ENCODE results near the gene GPD2.
"Not testable (repeated sequence)": the region's sequence is repeated elsewhere in the genome, so short reads cannot be mapped to it uniquely, and the experiment has no call there.

Gene GPD2

GRCh38 chr2:156589381-156590079 lies 153.4 kb downstream of the GPD2 start:
- no peak for DNase-seq (ENCODE audit: low read depth, low spot score)

DNA sequence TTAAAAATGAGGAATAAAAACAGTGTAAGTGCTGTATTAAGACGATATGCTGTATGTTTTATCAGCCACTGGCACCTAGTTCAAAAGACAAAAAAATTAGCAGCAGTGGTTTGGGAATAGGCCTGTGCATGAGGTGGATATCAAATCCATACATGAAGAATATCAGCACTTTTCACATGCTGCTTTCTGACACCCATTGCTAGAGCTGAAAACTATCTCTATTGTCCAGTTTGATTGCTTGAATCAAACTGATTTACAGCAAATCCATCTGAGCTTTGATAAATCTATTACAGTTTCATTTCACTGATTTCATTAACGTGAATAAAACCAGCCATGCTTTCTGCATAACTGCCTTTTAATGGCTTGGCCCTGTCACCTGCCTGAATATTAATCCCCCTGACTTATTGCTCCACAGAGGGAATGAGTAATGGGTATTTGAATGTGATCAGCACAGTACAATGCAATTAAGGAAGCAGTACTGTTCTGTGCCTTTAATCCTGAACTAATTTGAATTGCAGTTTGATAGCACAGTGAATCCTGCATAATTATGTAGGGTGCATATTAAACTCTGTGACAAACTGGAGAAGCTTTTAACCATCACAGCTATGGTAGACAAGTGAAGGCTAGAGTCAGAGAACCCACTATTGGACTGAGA lies 154.0 kb downstream of the GPD2 start:
- DNase-seq (ENCODE audit: low read depth, low spot score), result no peak

- DNase-seq (ENCODE audit: low read depth, low spot score), result no peak
Observed at GRCh38 chr2:156592809-156593593, 156.8 kb downstream of the GPD2 start.

- no peak for DNase-seq (ENCODE audit: low read depth, low spot score)
Observed at GRCh38 chr2:156593594-156593921, 157.4 kb downstream of the GPD2 start.

DNA sequence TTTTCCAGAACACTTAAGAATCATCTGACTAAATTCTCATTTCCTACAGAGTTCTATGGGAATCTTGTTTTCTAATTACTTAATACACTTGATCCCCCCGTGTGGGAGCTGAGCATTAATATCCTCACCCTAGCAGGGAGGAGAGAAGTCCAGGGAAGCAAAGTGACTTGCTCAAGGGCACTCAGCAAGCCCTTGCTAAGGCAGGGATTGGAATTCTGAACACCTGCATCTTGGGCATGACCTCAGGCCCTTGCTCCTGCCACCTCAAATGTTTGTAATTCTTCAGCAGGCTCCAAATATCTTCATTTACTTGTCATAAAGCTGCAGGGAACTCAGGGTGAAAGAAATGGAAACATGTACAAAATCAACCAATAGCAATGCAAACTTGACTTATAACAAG lies 162.4 kb downstream of the GPD2 start:
- DNase-seq (ENCODE audit: low read depth, low spot score), result no peak

DNA sequence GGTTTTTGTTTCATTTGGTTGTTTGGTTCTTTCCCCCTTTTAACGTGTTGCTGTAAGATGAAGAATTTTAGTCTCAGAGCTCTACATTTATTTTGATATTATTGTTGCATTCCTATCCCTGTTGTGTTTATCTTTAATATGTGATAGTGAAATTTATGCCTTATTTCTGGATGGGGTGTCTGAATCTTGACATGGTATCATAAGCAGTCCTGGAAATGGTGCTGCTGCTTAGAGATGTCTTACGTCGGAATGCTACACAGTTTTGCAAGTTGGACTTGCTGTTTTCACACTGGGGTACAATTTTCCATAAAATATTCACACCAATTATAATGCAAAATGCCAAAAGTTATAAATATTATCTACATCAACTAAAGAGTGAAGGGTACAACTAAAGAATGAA lies 164.0 kb downstream of the GPD2 start:
- DNase-seq (ENCODE audit: low read depth, low spot score), result no peak

DNA sequence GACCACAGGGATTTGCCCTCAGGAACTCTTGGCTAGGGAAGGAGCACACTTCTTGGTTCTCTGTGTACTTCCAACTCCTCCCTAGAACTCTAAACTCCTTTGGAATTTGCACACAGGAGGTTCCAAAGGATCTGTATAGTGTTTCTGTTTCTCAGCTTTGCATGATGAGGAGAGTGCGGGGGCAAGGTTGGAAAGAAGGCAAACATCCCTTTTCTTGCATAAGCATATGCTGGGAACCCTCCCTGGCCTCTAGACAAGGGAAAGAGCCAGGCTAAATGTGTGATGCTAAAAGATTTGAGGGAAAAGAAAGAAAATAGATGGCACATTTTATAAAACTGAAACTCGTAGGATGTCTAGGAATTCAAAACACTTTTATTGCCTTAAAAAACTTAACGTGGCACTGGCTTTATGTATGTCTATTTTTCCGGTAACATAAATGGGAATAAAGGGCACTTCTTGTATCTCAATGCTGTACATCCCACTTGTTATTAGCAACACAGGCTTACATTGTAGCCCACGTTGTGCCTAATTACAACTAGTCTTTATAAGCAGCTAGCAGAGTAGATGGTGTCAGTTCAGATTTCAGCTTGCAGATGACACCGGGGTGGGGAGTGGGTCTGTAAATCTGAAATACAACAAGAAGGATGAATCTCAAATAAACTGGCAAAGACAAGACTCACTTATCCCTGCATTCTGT lies 165.8 kb downstream of the GPD2 start:
- DNase-seq (ENCODE audit: low read depth, low spot score), result no peak

DNA sequence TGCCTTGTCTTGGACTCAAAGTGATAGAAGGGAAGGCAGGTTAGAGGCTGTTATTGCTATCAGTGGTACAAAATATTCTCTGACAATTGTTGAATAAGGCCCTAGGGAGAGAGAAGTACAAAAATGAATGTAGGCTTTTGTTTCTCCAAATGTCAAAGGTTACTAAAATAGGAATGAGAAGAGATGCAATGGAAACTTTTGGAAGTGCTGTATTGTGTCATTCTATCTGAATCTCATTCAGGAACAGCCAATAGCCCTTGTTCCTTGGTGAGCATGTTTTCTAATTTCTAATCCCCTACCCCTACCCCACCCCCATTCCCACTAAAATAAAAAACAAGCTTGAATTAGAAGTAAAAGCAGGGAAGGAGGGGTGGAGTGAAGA lies 166.4 kb downstream of the GPD2 start:
- DNase-seq (ENCODE audit: low read depth, low spot score), result no peak

DNA sequence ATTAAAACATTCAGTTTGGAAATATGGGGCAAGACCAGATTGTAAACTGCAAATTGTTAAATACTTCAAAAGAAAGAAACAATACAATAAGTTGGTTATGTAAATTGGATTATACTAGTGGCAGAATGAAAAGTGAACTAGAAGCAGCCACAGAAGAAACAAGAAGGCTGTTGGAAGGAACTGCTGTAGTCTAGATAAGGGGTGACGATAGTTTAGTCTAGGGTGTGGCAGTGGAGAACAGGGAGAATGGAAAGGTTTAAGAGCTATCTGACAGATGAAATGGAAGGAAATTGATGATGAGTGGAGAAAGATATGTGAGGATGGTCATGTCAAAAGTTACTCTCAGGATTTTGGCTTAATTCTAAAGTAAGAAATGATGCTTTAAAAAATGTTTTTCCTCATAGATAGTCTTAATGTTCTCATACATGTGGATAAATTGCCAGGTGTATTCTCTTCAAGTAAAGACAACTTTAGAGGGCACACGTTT lies 179.7 kb downstream of the GPD2 start:
- DNase-seq (ENCODE audit: low read depth, low spot score), result no peak

DNA sequence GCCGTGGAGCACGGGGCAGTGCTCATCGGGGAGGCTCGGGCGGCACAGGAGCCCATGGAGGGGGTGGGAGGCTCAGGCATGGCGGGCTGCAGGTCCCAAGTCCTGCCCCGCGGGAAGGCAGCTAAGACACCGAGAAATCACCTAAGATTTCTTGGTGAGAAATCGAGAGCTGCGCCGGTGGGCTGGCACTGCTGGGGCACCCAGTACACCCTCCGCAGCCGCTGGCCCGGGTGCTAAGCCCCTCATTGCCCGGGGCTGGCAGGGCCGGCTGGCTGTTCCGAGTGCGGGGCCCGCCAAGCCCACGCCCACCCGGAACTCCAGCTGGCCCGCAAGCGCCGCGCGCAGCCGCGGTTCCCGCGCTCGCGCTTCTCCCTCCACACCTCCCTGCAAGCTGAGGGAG lies 181.9 kb downstream of the GPD2 start:
- DNase-seq (ENCODE audit: low read depth, low spot score), result not testable (repeated sequence)

DNA sequence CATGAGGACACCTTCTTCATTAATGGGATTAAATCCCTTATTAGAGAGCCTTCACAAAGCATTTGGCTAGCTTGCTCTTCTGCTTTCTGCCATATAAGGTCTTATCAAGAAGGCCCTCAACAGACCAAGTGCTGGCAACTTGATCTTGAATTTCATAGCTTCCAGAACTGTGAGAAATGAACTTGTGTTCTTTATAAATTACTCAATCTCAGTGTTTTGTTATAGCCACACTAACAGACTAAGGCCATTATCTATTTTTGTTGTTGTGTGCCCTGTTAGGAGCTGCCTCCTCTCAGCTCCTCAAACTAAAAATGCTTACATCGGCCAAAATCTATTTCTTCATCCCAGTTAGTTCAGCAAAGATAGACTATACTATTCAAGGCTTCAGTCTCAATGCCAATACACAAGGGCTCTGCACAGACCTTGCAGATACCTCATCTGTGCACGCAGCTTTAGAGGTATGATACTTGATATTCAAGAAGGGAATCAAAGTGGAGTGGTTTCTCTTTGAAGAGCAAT lies 182.9 kb downstream of the GPD2 start:
- no peak for DNase-seq (ENCODE audit: low read depth, low spot score)

DNA sequence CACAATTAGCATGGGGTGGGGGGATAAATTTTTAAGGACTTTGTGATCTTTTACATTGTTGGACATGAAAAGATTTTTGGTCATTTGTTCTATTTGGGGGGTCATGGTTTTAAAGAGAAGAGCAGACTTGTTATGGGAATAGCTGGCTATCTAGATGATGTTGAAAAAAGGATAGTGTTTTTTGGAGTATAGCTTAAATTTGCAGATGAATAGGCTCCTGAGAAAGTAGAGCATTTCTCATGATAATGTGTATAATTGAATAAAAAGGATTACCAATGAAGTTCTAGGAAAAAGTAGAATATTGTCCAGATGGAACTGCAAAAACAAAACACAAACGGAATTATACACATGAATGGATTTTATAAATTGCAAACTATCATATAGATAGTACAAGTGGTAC lies 186.3 kb downstream of the GPD2 start:
- DNase-seq (ENCODE audit: low read depth, low spot score), result no peak

GRCh38 chr2:156625360-156626170 lies 189.4 kb downstream of the GPD2 start:
- no peak for DNase-seq (ENCODE audit: low read depth, low spot score)

- DNase-seq (ENCODE audit: low read depth, low spot score), result no peak
Observed at GRCh38 chr2:156626931-156627330, 190.8 kb downstream of the GPD2 start.

DNA sequence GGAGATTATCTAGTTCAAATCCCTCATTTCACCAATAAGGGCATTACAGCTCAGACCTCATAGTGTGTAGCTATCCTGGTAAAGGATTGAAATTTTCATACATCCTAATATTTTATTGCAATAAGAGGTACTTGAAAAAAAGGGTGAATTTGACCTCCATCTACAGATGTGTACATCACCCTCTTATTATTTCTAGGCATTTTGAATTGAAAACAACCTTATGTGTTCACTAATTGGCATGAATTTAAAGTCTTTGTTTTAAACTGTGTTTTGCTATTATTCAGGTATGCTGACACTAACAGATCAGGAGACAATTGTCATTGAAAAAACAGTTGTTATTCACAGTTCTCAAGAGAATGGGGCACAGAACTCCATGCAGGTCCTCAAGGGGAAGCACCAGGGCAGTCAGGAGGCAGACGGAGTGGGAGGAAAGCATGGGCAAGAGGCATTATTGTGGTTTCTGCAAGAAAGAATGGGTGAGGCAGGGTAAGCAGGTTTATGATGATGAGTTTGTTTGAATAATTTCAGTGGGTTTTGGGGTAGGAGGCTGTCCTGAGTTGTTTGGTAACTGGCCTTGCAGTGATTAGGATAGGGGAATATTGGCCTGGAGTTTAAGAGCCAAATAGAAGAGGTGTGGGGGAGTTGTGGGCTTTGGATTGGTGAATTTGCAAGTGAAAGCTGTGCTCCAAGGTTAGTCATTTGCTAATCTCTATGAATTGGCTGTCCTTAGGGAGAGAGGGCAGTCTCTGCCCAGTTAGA lies 194.6 kb downstream of the GPD2 start:
- no peak for DNase-seq (ENCODE audit: low read depth, low spot score)

DNA sequence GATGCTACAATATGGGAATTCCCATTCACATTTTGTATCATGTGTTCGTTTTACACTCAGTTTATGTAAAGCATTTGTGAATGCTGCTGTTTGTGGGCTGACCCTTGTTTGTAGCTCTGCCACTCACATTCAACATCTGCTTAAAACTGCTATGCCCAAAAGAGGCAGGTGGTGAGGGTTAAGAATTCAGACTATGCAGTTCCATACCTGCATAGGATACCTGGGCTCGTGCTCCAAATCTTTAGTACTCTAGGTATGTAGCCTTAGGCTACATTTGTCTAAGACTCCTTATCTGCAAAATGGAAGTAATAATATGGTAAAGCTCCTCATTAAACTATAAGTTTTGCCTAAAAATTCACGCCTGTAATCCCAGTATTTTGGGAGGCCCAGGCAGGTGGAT lies 199.5 kb downstream of the GPD2 start:
- DNase-seq (ENCODE audit: low read depth, low spot score), result no peak

Measured in activated naive CD8-positive, alpha-beta T cell treated with anti-CD3 and anti-CD28 coated beads, Interleukin-2, amount 50 U/mL, for 16 hours (primary cell).